KMS-11 (cell line): Measurements from ENCODE around the gene FNBP1.

Source experiments
- H2AFZ ChIP-seq: fragments of 200-600 bp; sonication (generic); 2 replicates; pipeline ENCODE4 v1.6.1; 2016; ENCODE audit warnings: antibody characterized with exemption, mixed run types, low read depth
- H3K27ac ChIP-seq: fragments of 200-600 bp; sonication (generic); 2 replicates; pipeline ENCODE4 v1.6.1; 2016; ENCODE audit warnings: mild to moderate bottlenecking, mixed run types
- H3K27me3 ChIP-seq: fragments of 200-600 bp; sonication (generic); 2 replicates; pipeline ENCODE4 v1.6.1; 2017; ENCODE audit warnings: mild to moderate bottlenecking, low read depth, mixed run types, moderate library complexity; ENCODE audit not compliant: insufficient read depth
- H3K36me3 ChIP-seq: fragments of 200-600 bp; sonication (generic); 2 replicates; pipeline ENCODE4 v1.6.1; 2017; ENCODE audit warnings: mild to moderate bottlenecking, mixed run types; ENCODE audit not compliant: insufficient read depth
- H3K4me1 ChIP-seq: fragments of 200-600 bp; sonication (generic); 2 replicates; pipeline ENCODE4 v1.6.1; 2016; ENCODE audit warnings: mild to moderate bottlenecking, low read depth, mixed run types; ENCODE audit not compliant: poor library complexity, severe bottlenecking
- H3K4me2 ChIP-seq: fragments of 200-600 bp; sonication (generic); 2 replicates; pipeline ENCODE4 v1.7.0; 2016; ENCODE audit warnings: mild to moderate bottlenecking, mixed run types
- H3K4me3 ChIP-seq: fragments of 200-600 bp; sonication (generic); IDR thresholded peaks from 2 replicates; pipeline ENCODE4 v1.6.1; 2017; ENCODE audit warnings: low read depth, low read length, mixed read lengths; ENCODE audit not compliant: insufficient read depth
- H3K79me2 ChIP-seq: fragments of 200-600 bp; sonication (generic); 2 replicates; pipeline ENCODE4 v1.6.1; 2016; ENCODE audit warnings: low read depth, mixed run types; ENCODE audit not compliant: insufficient read depth
- H3K9ac ChIP-seq: fragments of 200-600 bp; sonication (generic); 2 replicates; pipeline ENCODE4 v1.6.1; 2016; ENCODE audit warnings: mild to moderate bottlenecking, mixed run types
- H4K20me1 ChIP-seq: fragments of 200-600 bp; sonication (generic); 2 replicates; pipeline ENCODE4 v1.6.1; 2016; ENCODE audit warnings: mild to moderate bottlenecking, mixed run types; ENCODE audit not compliant: insufficient read depth
- TF ChIP-seq, protein P1 (sequence below): fragments of 200-600 bp; sonication (generic); conservative IDR thresholded peaks from 2 replicates; pipeline ENCODE4 v1.6.1; 2017; ENCODE audit warnings: low read depth, mild to moderate bottlenecking, antibody characterized with exemption, low read length, moderate library complexity, mixed read lengths

The FNBP1 gene

DNA sequence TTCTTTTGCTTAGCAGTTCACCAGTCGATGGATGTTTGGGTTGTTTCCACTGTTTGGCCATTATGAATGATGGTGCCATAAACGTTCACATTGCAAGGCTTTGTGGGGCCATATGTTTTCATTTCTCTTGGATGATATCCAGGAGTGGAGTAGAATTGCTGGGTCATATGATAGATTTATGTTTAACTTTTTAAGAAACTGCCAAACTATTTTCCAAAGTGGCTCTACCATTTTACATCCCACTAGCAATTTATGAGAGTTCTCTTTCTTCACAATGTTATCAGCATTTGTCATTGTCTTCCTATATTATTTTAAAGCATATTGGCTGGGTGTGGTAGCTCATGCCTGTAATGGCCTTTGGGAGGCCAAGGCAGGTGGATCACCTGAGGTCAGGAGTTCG, 15.9 kb upstream of the FNBP1 start:
- Histone ChIP-seq H3K4me3 (no peak overlapping the region), H3K79me2 (peaks cover 51% of the 10 kb centered on the region), H2AFZ (no peak overlapping the region), H3K27ac (no peak overlapping the region), H3K27me3 (no peaks in the 10 kb centered on the region), H3K36me3 (no peaks in the 10 kb centered on the region), H3K4me1 (peaks cover 14% of the 10 kb centered on the region), H3K4me2 (no peak overlapping the region), H4K20me1 (no peaks in the 10 kb centered on the region), H3K9ac (no peak overlapping the region)
- TF ChIP-seq, protein P1, sequence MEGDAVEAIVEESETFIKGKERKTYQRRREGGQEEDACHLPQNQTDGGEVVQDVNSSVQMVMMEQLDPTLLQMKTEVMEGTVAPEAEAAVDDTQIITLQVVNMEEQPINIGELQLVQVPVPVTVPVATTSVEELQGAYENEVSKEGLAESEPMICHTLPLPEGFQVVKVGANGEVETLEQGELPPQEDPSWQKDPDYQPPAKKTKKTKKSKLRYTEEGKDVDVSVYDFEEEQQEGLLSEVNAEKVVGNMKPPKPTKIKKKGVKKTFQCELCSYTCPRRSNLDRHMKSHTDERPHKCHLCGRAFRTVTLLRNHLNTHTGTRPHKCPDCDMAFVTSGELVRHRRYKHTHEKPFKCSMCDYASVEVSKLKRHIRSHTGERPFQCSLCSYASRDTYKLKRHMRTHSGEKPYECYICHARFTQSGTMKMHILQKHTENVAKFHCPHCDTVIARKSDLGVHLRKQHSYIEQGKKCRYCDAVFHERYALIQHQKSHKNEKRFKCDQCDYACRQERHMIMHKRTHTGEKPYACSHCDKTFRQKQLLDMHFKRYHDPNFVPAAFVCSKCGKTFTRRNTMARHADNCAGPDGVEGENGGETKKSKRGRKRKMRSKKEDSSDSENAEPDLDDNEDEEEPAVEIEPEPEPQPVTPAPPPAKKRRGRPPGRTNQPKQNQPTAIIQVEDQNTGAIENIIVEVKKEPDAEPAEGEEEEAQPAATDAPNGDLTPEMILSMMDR: no peak

DNA sequence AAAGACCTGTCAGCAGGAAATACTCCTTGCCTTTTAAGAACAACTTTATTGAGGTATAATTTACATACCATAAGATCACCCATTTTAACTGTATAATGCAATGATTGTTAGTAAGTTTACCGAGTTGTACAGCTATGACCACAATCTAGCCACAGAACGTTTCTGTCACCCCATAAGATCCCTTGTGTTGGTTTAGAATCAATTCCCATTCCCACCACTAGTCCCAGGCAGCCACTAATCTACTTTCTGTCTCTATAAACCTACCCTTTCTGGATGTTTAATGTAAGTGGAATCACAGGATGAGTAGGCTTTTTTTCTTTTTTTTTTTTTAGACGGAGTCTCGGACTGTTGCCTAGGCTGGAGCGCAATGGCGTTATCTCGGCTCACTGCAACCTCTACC, 15.2 kb upstream of the FNBP1 start:
- H3K27me3 ChIP-seq: no peaks in the 10 kb centered on the region
- TF ChIP-seq, protein P1: no peak
- H3K4me3 ChIP-seq: no peak overlapping the region
- H2AFZ ChIP-seq: no peak overlapping the region
- no peaks in the 10 kb centered on the region for H3K36me3 ChIP-seq
- H3K4me2 ChIP-seq: no peak overlapping the region
- peaks cover 57% of the 10 kb centered on the region for H3K79me2 ChIP-seq
- H3K27ac ChIP-seq: no peak overlapping the region
- H3K4me1 ChIP-seq: peaks cover 14% of the 10 kb centered on the region
- H3K9ac ChIP-seq: no peak overlapping the region
- H4K20me1 ChIP-seq: no peaks in the 10 kb centered on the region

DNA sequence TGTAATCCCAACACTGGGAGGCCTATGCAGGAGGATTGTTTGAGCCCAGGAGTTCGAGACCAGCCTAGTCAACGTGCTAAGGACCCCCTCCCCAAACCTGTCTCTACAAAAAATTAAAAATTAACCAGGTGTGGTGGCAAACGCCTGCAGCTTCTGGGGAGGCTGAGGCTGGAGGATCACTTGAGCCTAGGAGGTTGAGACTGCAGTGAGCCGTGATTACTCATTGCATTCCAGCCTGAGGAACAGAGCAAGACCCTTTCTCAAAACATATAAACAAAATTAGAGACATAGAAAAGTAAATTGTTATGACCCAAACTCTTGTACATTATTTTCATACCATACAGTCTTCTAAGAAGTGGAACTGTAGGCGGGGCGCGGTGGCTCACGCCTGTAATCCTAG, 11.8 kb upstream of the FNBP1 start:
- peaks cover 36% of the 10 kb centered on the region for H3K79me2 ChIP-seq
- H3K9ac ChIP-seq: peak overlapping the region; percentile 75; the same call in 1 of the 2 replicates

DNA sequence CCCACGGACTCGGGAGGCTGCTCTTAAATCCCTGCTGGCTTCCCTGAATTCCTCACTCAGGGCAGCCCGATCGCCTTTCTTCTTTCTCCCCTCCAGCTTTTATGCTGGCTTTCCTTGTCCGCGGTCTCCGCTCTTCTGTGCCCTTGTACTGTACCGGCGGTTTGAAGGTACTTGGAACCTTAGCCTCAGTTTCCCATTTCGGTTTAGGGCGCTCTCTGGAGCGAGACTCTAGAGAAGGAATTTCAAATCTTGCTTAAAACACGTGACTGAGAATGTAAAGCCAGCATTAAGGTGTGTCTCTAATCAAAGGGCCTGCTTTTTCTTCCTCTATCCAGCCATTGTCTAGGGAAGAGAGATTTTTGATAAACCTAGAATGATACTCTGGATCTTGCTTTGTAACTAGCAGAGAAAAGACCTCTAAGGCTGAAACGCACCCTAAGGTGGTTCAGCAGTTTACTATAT, 11.4 kb upstream of the FNBP1 start:
- Histone ChIP-seq H4K20me1 (no peaks in the 10 kb centered on the region), H3K79me2 (peaks cover 31% of the 10 kb centered on the region), H3K27ac (peak overlapping the region; percentile 49), H3K36me3 (no peaks in the 10 kb centered on the region), H2AFZ (peak overlapping the region; percentile 89), H3K4me2 (peak overlapping the region; percentile 92), H3K4me3 (no peak overlapping the region), H3K9ac (peak overlapping the region; percentile 75), H3K27me3 (no peaks in the 10 kb centered on the region), H3K4me1 (peaks cover 33% of the 10 kb centered on the region)
- TF ChIP-seq, protein P1: no peak

More for the DNA sequence above, 11.8 kb upstream of the FNBP1 start:
- TF ChIP-seq, protein P1: no peak
- H4K20me1 ChIP-seq: no peaks in the 10 kb centered on the region
- H3K27me3 ChIP-seq: no peaks in the 10 kb centered on the region
- no peak overlapping the region for H2AFZ ChIP-seq
- H3K4me2 ChIP-seq: peak overlapping the region; percentile 92
- no peaks in the 10 kb centered on the region for H3K36me3 ChIP-seq
- no peak overlapping the region; the same call in 1 of the 2 replicates for H3K27ac ChIP-seq
- H3K4me1 ChIP-seq: peaks cover 33% of the 10 kb centered on the region
- no peak overlapping the region for H3K4me3 ChIP-seq
